ENCODE measurements around the gene NME3. TPM values are rescaled to one million over a fixed set of nuclear protein-coding genes. Genes with fewer than 3 reads are reported as not detected.

The NME3 gene
- total RNA-seq, 1 experiment from 2014 or later = 86.8 TPM

GRCh38 chr16:1819611-1820010 is 48.3 kb upstream of the NME3 start (continued):
- no peak for TF ChIP-seq ZNF425 (CRISPR knock-in tag; conservative IDR thresholded peaks at IDR 0.05)
- TF ChIP-seq, protein P1, sequence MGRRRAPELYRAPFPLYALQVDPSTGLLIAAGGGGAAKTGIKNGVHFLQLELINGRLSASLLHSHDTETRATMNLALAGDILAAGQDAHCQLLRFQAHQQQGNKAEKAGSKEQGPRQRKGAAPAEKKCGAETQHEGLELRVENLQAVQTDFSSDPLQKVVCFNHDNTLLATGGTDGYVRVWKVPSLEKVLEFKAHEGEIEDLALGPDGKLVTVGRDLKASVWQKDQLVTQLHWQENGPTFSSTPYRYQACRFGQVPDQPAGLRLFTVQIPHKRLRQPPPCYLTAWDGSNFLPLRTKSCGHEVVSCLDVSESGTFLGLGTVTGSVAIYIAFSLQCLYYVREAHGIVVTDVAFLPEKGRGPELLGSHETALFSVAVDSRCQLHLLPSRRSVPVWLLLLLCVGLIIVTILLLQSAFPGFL (CRISPR knock-in tag; IDR thresholded peaks at IDR 0.05; ENCODE audit: borderline replicate concordance) = no peak
- TF ChIP-seq ZNF532 (CRISPR knock-in tag; IDR thresholded peaks at IDR 0.05; ENCODE audit: borderline replicate concordance) = no peak

DNA sequence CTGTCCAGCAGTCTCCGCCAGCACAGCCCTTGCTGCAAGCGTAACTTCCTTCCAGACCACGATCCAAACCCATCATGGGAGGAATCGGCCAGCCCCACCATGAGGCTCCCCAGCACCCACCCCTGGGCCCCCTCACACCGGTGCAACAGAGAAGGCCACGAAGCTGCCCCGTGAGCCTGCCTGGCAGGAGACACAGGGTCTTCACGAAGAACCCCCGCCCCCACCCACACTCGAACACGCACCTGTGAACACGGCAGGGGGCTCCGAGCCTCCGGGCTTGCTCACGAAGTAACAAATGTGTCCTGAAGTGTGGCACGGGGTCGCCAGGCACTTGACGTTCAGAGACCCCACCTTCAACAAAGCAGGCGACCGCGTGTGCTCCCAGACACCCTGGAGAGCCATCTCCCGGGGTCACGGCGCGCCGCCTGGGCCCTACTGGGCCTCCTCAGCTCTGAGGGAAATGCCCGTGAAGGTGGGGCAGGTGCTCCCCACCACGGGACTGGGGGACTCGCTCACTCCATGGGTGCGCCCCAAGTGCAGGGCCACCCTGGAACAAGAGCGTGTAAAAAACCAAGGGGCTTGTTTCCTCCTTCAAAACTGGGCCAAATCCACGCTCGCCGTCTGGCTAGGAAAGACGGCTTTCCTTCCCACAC is 47.7 kb upstream of the NME3 start:
- H3K36me3 Mint-ChIP-seq = peaks cover 6% of the 10 kb centered on the region
- H3K27ac Mint-ChIP-seq = peak overlapping the region; percentile 65; the same call in 1 of the 2 replicates
- H3K9me3 Mint-ChIP-seq = no peaks in the 10 kb centered on the region
- TF ChIP-seq ZNF532 (CRISPR knock-in tag; IDR thresholded peaks at IDR 0.05; ENCODE audit: borderline replicate concordance) (no peak), ZNF671 (CRISPR knock-in tag; IDR thresholded peaks at IDR 0.05) (no peak), FOXP1 (CRISPR knock-in tag; IDR thresholded peaks at IDR 0.05; ENCODE audit: borderline replicate concordance) (no peak), MYBL2 (CRISPR knock-in tag; IDR thresholded peaks at IDR 0.05) (no peak), CREM (CRISPR knock-in tag; IDR thresholded peaks at IDR 0.05) (no peak), NR3C1 (CRISPR knock-in tag; conservative IDR thresholded peaks at IDR 0.05; ENCODE audit: low read depth) (no peak), ESRRA (CRISPR knock-in tag; IDR thresholded peaks at IDR 0.05; ENCODE audit: borderline replicate concordance) (no peak), GRHL2 (CRISPR knock-in tag; IDR thresholded peaks at IDR 0.05; ENCODE audit: insufficient replicate concordance, severe bottlenecking) (no peak), GTF2I (CRISPR knock-in tag; conservative IDR thresholded peaks at IDR 0.05) (no peak), GABPB1 (CRISPR knock-in tag; IDR thresholded peaks at IDR 0.05) (no peak), ETV6 (CRISPR knock-in tag; IDR thresholded peaks at IDR 0.05) (no peak), TEAD1 (CRISPR knock-in tag; IDR thresholded peaks at IDR 0.05) (no peak), ZBTB21 (CRISPR knock-in tag; IDR thresholded peaks at IDR 0.05; ENCODE audit: borderline replicate concordance) (no peak)
- TF ChIP-seq, protein P2, sequence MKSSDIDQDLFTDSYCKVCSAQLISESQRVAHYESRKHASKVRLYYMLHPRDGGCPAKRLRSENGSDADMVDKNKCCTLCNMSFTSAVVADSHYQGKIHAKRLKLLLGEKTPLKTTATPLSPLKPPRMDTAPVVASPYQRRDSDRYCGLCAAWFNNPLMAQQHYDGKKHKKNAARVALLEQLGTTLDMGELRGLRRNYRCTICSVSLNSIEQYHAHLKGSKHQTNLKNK (CRISPR knock-in tag; IDR thresholded peaks at IDR 0.05) = no peak
- no peaks in the 10 kb centered on the region for H3K27me3 Mint-ChIP-seq (ENCODE audit: low read depth)
- ChIA-PET CTCF (no interaction called here), POLR2A (no interaction called here)
- H3K4me3 Mint-ChIP-seq = no peak overlapping the region
- H3K4me1 Mint-ChIP-seq = 0 out of 2 replicates have a peak, but pooled peaks cover 4% of the 10 kb centered on the region
- ATAC-seq = no peak
- DNase-seq (ENCODE audit: low spot score) = no peak
